ENCODE data around the gene C1QTNF12. TPM values are rescaled to one million over a fixed set of nuclear protein-coding genes. Genes with fewer than 3 reads are reported as not detected.
A peak's percentile ranks its signal among the peaks of the same experiment; 100 is the strongest.

C1QTNF12 gene
- total RNA-seq, 2 experiments from 2014 or later = 3.4 to 4.8 TPM

DNA sequence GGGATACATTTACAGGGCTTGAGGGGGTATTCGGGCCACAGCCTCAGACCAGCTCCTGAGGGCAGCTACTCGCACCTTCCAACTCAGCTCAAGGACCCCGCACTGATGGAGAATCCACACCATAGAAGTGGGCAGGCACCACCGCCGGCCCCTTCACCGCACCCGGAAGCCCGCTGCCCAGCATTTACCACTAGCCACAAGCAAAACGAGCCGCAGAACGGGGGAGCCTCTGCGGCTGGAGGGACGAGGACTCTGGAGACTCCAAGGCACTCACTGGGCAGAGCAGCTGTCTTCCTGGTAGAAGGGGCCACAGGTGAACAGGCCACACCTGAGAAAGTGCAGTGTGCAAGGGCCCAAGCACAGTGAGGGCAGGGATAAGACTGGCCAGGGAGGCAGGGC, 21.8 kb upstream of the C1QTNF12 start:
- Mint-ChIP-seq H3K27me3 (no peaks in the 10 kb centered on the region), H3K4me3 (no peak overlapping the region), H3K36me3 (ENCODE audit: low read depth) (peaks cover 63% of the 10 kb centered on the region), H3K4me1 (ENCODE audit: low read depth) (peaks cover 34% of the 10 kb centered on the region), H3K27ac (no peak overlapping the region), H3K9me3 (no peaks in the 10 kb centered on the region)
- H3K27me3 ChIP-seq (ENCODE audit: control insufficient read depth in 1 of 2, insufficient read depth in 2 of 2, low read length in 2 of 2) = no peaks in the 10 kb centered on the region
- intact Hi-C loops (cut with DNase I, micrococcal nuclease) = no loop called here
- H3K4me3 ChIP-seq (ENCODE audit: low read length) = no peak overlapping the region
- TF ChIP-seq, protein P1, sequence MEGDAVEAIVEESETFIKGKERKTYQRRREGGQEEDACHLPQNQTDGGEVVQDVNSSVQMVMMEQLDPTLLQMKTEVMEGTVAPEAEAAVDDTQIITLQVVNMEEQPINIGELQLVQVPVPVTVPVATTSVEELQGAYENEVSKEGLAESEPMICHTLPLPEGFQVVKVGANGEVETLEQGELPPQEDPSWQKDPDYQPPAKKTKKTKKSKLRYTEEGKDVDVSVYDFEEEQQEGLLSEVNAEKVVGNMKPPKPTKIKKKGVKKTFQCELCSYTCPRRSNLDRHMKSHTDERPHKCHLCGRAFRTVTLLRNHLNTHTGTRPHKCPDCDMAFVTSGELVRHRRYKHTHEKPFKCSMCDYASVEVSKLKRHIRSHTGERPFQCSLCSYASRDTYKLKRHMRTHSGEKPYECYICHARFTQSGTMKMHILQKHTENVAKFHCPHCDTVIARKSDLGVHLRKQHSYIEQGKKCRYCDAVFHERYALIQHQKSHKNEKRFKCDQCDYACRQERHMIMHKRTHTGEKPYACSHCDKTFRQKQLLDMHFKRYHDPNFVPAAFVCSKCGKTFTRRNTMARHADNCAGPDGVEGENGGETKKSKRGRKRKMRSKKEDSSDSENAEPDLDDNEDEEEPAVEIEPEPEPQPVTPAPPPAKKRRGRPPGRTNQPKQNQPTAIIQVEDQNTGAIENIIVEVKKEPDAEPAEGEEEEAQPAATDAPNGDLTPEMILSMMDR (IDR thresholded peaks at IDR 0.05) = no peak
- CTCF ChIA-PET = no interaction called here
- H3K36me3 ChIP-seq (ENCODE audit: insufficient read depth, low read length) = peaks cover 42% of the 10 kb centered on the region
- H3K4me1 ChIP-seq (ENCODE audit: insufficient read depth, low read length) = peaks cover 43% of the 10 kb centered on the region
- POLR2A ChIA-PET = no interaction called here
- no peak for ATAC-seq (ENCODE audit: poor library complexity)
- H3K9me3 ChIP-seq (ENCODE audit: control insufficient read depth in 1 of 2, insufficient read depth in 1 of 2, low read length in 2 of 2) = no peaks in the 10 kb centered on the region
- H3K27ac ChIP-seq (ENCODE audit: low read depth in 1 of 2, low read length in 2 of 2) = no peak overlapping the region
- DNase-seq = no peak

DNA sequence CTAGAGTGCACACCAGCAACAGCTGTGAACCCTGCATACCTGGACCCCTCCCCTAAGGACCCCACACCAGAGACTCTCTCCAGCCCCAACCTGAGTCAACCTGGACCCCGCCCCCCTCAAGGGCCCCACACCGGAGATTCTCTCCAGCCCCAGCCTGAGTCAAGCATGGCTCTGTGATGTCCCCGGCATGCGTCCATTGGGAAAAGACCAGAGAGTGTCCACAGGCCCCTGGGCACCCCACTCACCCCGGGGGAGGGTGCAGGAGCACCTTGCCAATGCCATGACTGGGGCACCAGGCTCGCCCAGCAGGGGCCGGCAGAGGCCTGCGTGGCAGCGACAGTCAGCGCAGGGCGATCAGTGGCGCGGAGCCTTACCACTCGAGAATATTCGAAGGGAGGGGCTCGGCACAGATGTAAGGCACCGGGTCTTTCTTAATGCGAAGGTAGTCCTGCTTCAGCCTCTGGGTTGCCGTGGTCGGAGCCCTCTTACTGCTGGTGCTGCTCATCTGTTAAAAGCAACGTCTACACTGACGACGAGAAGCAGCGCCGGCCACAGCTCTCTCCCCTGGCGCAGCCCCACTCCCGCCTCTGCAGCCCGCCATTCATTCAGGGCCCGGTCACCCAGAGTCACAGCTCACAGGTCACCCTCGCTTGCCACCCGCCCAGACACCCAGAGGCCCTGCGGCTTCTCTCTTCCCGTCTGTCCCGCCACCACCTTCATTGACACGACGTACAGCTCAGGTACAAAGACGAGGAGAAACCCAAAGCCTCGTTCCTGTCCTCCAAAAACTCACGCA, 21.2 kb upstream of the C1QTNF12 start:
- Mint-ChIP-seq H3K4me3 (peak overlapping the region; percentile 45), H3K27me3 (no peaks in the 10 kb centered on the region), H3K9me3 (no peaks in the 10 kb centered on the region), H3K27ac (peak overlapping the region; percentile 58), H3K36me3 (ENCODE audit: low read depth) (peaks cover 63% of the 10 kb centered on the region), H3K4me1 (ENCODE audit: low read depth) (peaks cover 30% of the 10 kb centered on the region)
- Histone ChIP-seq H3K27ac (ENCODE audit: low read depth in 1 of 2, low read length in 2 of 2) (no peak overlapping the region), H3K4me1 (ENCODE audit: insufficient read depth, low read length) (peaks cover 38% of the 10 kb centered on the region), H3K27me3 (ENCODE audit: control insufficient read depth in 1 of 2, insufficient read depth in 2 of 2, low read length in 2 of 2) (no peaks in the 10 kb centered on the region), H3K36me3 (ENCODE audit: insufficient read depth, low read length) (peaks cover 48% of the 10 kb centered on the region), H3K9me3 (ENCODE audit: control insufficient read depth in 1 of 2, insufficient read depth in 1 of 2, low read length in 2 of 2) (no peaks in the 10 kb centered on the region), H3K4me3 (ENCODE audit: low read length) (no peak overlapping the region)
- POLR2A ChIA-PET = no interaction called here
- DNase-seq = no peak
- ATAC-seq (ENCODE audit: poor library complexity) = no peak
- TF ChIP-seq, protein P1 (IDR thresholded peaks at IDR 0.05) = no peak
- intact Hi-C loops (cut with DNase I, micrococcal nuclease) = no loop called here
- CTCF ChIA-PET = no interaction called here

DNA sequence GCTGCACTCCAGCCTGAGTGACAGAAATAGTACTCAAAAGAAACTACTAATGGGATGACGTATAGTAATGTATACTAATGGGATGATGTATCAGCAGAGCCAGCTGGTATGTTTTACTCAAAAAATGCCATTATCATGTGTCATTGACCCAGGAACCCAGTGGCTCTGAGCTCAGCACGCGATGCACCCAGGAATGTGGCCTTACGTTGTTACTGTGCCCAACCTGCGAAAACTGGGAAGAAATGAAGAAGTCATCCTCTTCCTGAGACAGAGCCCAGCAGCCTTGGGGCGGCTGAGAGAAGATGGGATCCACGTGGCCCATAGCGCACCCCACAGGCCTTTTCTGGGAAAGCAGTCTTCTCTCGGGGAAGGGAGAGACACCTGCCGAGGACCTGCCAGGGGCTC, 18.3 kb upstream of the C1QTNF12 start:
- intact Hi-C loops (cut with DNase I, micrococcal nuclease) = no loop called here
- no peaks in the 10 kb centered on the region for H3K27me3 ChIP-seq (ENCODE audit: control insufficient read depth in 1 of 2, insufficient read depth in 2 of 2, low read length in 2 of 2)
- peaks cover 29% of the 10 kb centered on the region for H3K4me1 ChIP-seq (ENCODE audit: insufficient read depth, low read length)
- Mint-ChIP-seq H3K27me3 (no peaks in the 10 kb centered on the region), H3K4me3 (peak overlapping the region; percentile 20), H3K36me3 (ENCODE audit: low read depth) (peaks cover 73% of the 10 kb centered on the region), H3K9me3 (no peaks in the 10 kb centered on the region), H3K27ac (no peak overlapping the region), H3K4me1 (ENCODE audit: low read depth) (peaks cover 14% of the 10 kb centered on the region)
- ATAC-seq (ENCODE audit: poor library complexity) (peak; percentile 62), DNase-seq (peak in 2 of 14 experiments; percentile 49 to 51)
- TF ChIP-seq, protein P1 (IDR thresholded peaks at IDR 0.05) = no peak
- H3K4me3 ChIP-seq (ENCODE audit: low read length) = no peak overlapping the region
- CTCF ChIA-PET = interaction anchor here (2.1 kb wide), 1 partner anchor 143 kb away, joined by 9 read pairs; no protein-coding TSS in a partner anchor
- POLR2A ChIA-PET = no interaction called here
- H3K27ac ChIP-seq (ENCODE audit: low read depth in 1 of 2, low read length in 2 of 2) = no peak overlapping the region
- H3K9me3 ChIP-seq (ENCODE audit: control insufficient read depth in 1 of 2, insufficient read depth in 1 of 2, low read length in 2 of 2) = no peaks in the 10 kb centered on the region
- peaks cover 60% of the 10 kb centered on the region for H3K36me3 ChIP-seq (ENCODE audit: insufficient read depth, low read length)

Measured in CD4-positive, alpha-beta T cell (primary cell).